ENCODE data around the gene PEBP1.

PEBP1 gene

DNA sequence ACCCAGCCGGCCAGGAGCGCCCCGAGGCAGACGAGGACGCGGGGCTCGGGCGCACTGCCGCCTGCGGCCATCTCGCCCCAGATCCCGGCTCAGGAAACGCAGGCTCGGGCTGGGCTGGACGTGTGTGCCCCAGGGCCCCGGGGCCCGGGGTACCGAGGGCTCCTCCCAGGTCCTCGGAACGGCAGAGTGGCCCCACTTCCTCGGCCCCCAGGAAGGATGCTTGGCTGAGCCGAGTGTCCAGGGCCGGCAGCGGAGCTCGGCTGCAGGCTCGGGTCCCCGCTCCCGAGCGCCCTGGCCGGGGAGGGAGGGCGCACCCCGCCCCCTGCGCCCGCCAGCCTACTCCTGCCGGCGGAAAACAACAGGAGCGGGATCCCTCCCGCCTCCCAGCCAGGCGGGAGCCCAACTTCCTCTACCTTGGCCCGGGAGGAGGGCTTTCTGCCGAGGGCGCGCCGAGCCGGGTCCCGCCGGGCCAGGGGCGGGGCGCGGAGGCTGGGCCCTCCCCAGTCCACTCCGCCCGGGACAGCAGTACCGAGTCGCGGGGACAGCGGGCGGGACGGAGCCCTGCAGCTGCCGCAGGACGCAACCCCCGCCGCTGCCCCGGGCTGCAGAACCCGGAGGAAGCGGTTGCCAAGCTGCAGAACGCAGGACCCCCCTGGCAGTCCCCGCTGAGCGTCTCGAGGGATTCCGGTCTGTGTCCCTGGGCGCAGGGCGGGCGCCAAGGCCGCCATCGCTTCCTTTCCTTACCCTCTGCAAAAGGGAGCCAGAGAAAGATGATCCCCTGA, 32.1 kb upstream of the PEBP1 start, which contains the start of gene VSIG10:
VSIG10 (minus strand) TSS at position 411 of the 782 bp plus-strand sequence; CDS start at position 71, 340 bp downstream.
- TF ChIP-seq TAF1 (IDR thresholded peaks at IDR 0.05; ENCODE audit: low read depth, low read length), result no peak
- no peak for TF ChIP-seq SPI1 (IDR thresholded peaks at IDR 0.05; ENCODE audit: low read depth, low read length)
- no peak for TF ChIP-seq POU2F2 (IDR thresholded peaks at IDR 0.05; ENCODE audit: low read depth, low read length)
- no peak for TF ChIP-seq POLR2A (IDR thresholded peaks at IDR 0.05; ENCODE audit: low read depth, low read length)
- TF ChIP-seq POLR2AphosphoS5 (IDR thresholded peaks at IDR 0.05; ENCODE audit: low read depth, low read length), result no peak
- TF ChIP-seq PAX5 (IDR thresholded peaks at IDR 0.05; ENCODE audit: insufficient read depth, low read length, severe bottlenecking), result no peak
- peak; percentile 49 for DNase-seq (ENCODE audit: insufficient read length, low spot score)
- FAIRE-seq, result no peak

DNA sequence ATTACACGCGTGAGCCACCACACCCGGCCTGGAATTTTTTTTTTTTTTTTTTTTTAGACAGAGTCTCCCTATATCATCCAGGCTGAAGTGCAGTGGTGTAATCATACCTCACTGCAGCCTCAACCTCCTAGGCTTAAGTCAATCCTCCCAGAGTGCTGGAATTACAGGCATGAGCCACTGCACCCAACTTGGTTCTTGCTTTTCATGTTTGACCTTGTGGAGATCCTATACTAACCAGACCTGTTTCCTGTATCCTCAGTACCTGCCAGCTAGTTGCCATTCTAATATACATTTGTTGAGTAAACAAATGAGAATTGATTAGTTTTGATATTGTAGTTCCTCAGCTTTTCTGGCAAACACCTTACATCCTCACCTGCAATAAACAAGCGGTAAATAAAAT, 28.9 kb upstream of the PEBP1 start:
- FAIRE-seq, result no peak
- DNase-seq (ENCODE audit: insufficient read length, low spot score), result no peak
- TF ChIP-seq PAX5 (IDR thresholded peaks at IDR 0.05; ENCODE audit: insufficient read depth, low read length, severe bottlenecking) (no peak), POU2F2 (IDR thresholded peaks at IDR 0.05; ENCODE audit: low read depth, low read length) (no peak), POLR2AphosphoS5 (IDR thresholded peaks at IDR 0.05; ENCODE audit: low read depth, low read length) (no peak), POLR2A (IDR thresholded peaks at IDR 0.05; ENCODE audit: low read depth, low read length) (no peak), TAF1 (IDR thresholded peaks at IDR 0.05; ENCODE audit: low read depth, low read length) (no peak), SPI1 (IDR thresholded peaks at IDR 0.05; ENCODE audit: low read depth, low read length) (no peak)

- no peak for DNase-seq (ENCODE audit: insufficient read length, low spot score)
- FAIRE-seq, result no peak
- TF ChIP-seq PAX5 (IDR thresholded peaks at IDR 0.05; ENCODE audit: insufficient read depth, low read length, severe bottlenecking) (no peak), POLR2AphosphoS5 (IDR thresholded peaks at IDR 0.05; ENCODE audit: low read depth, low read length) (no peak), SPI1 (IDR thresholded peaks at IDR 0.05; ENCODE audit: low read depth, low read length) (no peak), POU2F2 (IDR thresholded peaks at IDR 0.05; ENCODE audit: low read depth, low read length) (no peak), POLR2A (IDR thresholded peaks at IDR 0.05; ENCODE audit: low read depth, low read length) (no peak), TAF1 (IDR thresholded peaks at IDR 0.05; ENCODE audit: low read depth, low read length) (no peak)
These were observed 28.2 kb upstream of the PEBP1 start for GRCh38 chr12:118107694-118108093.

GRCh38 chr12:118109088-118109487, 26.8 kb upstream of the PEBP1 start:
- no peak for FAIRE-seq
- TF ChIP-seq POU2F2 (IDR thresholded peaks at IDR 0.05; ENCODE audit: low read depth, low read length) (no peak), POLR2AphosphoS5 (IDR thresholded peaks at IDR 0.05; ENCODE audit: low read depth, low read length) (no peak), TAF1 (IDR thresholded peaks at IDR 0.05; ENCODE audit: low read depth, low read length) (no peak), SPI1 (IDR thresholded peaks at IDR 0.05; ENCODE audit: low read depth, low read length) (no peak), POLR2A (IDR thresholded peaks at IDR 0.05; ENCODE audit: low read depth, low read length) (no peak), PAX5 (IDR thresholded peaks at IDR 0.05; ENCODE audit: insufficient read depth, low read length, severe bottlenecking) (no peak)

DNA sequence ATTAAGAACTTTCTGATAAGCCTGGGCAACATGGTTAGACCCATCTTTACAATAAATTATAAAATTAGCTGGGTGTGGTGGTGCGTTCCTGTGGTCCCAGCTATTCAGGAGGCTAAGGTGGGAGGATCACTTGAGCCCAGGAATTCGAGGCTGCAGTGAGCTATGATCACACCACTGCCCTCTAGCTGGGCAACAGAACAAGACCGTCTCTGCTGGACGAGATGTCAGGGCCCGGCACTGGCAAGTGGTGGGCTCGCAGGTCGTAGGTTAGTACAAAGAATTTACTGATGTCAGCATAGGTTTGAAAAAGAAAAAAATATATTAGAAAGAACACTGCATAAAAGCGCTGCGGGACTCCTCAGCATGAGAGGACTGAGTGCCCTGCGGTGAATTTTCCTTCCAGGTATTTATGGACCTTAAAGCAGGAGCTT, 16.5 kb upstream of the PEBP1 start:
- TF ChIP-seq PAX5 (IDR thresholded peaks at IDR 0.05; ENCODE audit: insufficient read depth, low read length, severe bottlenecking) (no peak), POLR2AphosphoS5 (IDR thresholded peaks at IDR 0.05; ENCODE audit: low read depth, low read length) (no peak), TAF1 (IDR thresholded peaks at IDR 0.05; ENCODE audit: low read depth, low read length) (no peak), POLR2A (IDR thresholded peaks at IDR 0.05; ENCODE audit: low read depth, low read length) (no peak), SPI1 (IDR thresholded peaks at IDR 0.05; ENCODE audit: low read depth, low read length) (no peak), POU2F2 (IDR thresholded peaks at IDR 0.05; ENCODE audit: low read depth, low read length) (no peak)
- DNase-seq (ENCODE audit: insufficient read length, low spot score) (no peak), FAIRE-seq (no peak)

More at GRCh38 chr12:118109088-118109487, 26.8 kb upstream of the PEBP1 start:
- no peak for DNase-seq (ENCODE audit: insufficient read length, low spot score)

- FAIRE-seq (no peak), DNase-seq (ENCODE audit: insufficient read length, low spot score) (peak; percentile 67)
- TF ChIP-seq POLR2A (IDR thresholded peaks at IDR 0.05; ENCODE audit: low read depth, low read length), result no peak
- TF ChIP-seq POU2F2 (IDR thresholded peaks at IDR 0.05; ENCODE audit: low read depth, low read length), result no peak
- TF ChIP-seq POLR2AphosphoS5 (IDR thresholded peaks at IDR 0.05; ENCODE audit: low read depth, low read length), result no peak
- TF ChIP-seq TAF1 (IDR thresholded peaks at IDR 0.05; ENCODE audit: low read depth, low read length), result no peak
- no peak for TF ChIP-seq PAX5 (IDR thresholded peaks at IDR 0.05; ENCODE audit: insufficient read depth, low read length, severe bottlenecking)
- no peak for TF ChIP-seq SPI1 (IDR thresholded peaks at IDR 0.05; ENCODE audit: low read depth, low read length)
These were observed 15.2 kb upstream of the PEBP1 start for GRCh38 chr12:118120579-118121363.

DNA sequence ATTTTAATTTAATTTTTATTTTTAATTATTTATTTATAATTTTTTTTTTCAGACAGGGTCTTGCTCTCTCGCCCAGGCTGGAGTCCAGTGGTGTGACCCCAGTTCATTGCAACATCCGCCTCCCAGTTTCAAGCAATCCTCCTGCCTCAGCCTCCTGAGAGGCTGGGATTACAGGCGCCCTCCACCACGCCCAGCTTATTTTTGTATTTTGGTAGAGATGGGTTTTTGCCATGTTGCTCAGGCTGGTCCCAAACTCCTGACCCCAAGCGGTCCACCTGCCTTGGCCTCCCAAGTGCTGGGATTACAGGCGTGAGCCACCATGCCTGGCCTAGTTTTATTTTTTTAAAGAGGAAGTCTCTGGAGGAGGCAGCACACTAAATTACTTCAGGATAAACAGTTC, 13.7 kb upstream of the PEBP1 start:
- TF ChIP-seq PAX5 (IDR thresholded peaks at IDR 0.05; ENCODE audit: insufficient read depth, low read length, severe bottlenecking), result no peak
- TF ChIP-seq POU2F2 (IDR thresholded peaks at IDR 0.05; ENCODE audit: low read depth, low read length), result no peak
- TF ChIP-seq POLR2A (IDR thresholded peaks at IDR 0.05; ENCODE audit: low read depth, low read length), result no peak
- TF ChIP-seq SPI1 (IDR thresholded peaks at IDR 0.05; ENCODE audit: low read depth, low read length), result no peak
- TF ChIP-seq POLR2AphosphoS5 (IDR thresholded peaks at IDR 0.05; ENCODE audit: low read depth, low read length), result no peak
- FAIRE-seq, result no peak
- no peak for DNase-seq (ENCODE audit: insufficient read length, low spot score)

- TF ChIP-seq POLR2A (IDR thresholded peaks at IDR 0.05; ENCODE audit: low read depth, low read length), result no peak
- no peak for TF ChIP-seq POLR2AphosphoS5 (IDR thresholded peaks at IDR 0.05; ENCODE audit: low read depth, low read length)
- no peak for TF ChIP-seq TAF1 (IDR thresholded peaks at IDR 0.05; ENCODE audit: low read depth, low read length)
- TF ChIP-seq SPI1 (IDR thresholded peaks at IDR 0.05; ENCODE audit: low read depth, low read length), result no peak
- TF ChIP-seq PAX5 (IDR thresholded peaks at IDR 0.05; ENCODE audit: insufficient read depth, low read length, severe bottlenecking), result no peak
- TF ChIP-seq POU2F2 (IDR thresholded peaks at IDR 0.05; ENCODE audit: low read depth, low read length), result no peak
- DNase-seq (ENCODE audit: insufficient read length, low spot score), result no peak
- no peak for FAIRE-seq
These were observed 11.5 kb upstream of the PEBP1 start for GRCh38 chr12:118124333-118124874.

DNA sequence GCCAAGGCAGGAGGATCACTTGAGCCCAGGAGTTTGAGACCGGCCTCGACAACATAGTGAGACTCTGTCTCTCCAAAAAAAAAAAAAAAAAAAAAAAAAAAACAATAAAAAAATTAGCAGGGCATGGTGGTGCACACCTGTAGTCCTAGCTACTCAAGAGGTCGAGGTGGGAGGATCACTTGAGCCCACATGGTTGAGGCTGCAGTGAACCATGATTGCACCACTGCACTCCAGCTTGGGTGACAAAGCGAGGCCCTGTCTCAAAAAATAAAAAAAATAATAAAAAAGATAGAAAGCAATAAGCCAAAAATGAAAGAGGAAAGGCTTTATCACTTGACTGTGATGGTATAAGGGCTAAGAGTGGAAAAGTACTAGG, 10.2 kb upstream of the PEBP1 start:
- no peak for TF ChIP-seq SPI1 (IDR thresholded peaks at IDR 0.05; ENCODE audit: low read depth, low read length)
- no peak for TF ChIP-seq PAX5 (IDR thresholded peaks at IDR 0.05; ENCODE audit: insufficient read depth, low read length, severe bottlenecking)
- TF ChIP-seq POLR2AphosphoS5 (IDR thresholded peaks at IDR 0.05; ENCODE audit: low read depth, low read length), result no peak
- TF ChIP-seq POLR2A (IDR thresholded peaks at IDR 0.05; ENCODE audit: low read depth, low read length), result no peak
- TF ChIP-seq TAF1 (IDR thresholded peaks at IDR 0.05; ENCODE audit: low read depth, low read length), result no peak
- TF ChIP-seq POU2F2 (IDR thresholded peaks at IDR 0.05; ENCODE audit: low read depth, low read length), result no peak
- FAIRE-seq, result no peak

More for the DNA sequence above, 10.2 kb upstream of the PEBP1 start:
- no peak for DNase-seq (ENCODE audit: insufficient read length, low spot score)

All from GM12891 (cell line).